ENCODE measurements around the gene GRM2.

DNA sequence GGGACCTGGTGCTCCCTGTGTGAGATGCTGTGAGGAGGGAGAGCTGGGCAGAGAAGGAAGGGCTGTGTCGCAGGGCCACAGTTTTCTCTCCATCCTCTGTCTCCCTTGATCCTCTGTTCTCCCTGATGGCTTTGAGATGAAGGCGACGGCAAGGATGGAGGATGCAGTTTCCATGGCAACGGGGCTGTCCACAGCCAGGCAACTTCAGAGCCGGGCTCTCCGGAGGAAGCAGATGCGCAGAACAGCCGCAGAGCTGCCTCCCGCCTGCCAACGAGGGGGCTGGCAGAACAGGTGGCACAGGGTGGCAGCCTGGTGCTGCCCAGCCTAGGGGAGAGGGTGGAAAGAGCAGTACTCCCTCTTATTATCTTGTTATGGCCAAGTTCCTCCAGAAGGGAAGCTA is 9.9 kb upstream of the GRM2 start:
- TF ChIP-seq, protein P1, sequence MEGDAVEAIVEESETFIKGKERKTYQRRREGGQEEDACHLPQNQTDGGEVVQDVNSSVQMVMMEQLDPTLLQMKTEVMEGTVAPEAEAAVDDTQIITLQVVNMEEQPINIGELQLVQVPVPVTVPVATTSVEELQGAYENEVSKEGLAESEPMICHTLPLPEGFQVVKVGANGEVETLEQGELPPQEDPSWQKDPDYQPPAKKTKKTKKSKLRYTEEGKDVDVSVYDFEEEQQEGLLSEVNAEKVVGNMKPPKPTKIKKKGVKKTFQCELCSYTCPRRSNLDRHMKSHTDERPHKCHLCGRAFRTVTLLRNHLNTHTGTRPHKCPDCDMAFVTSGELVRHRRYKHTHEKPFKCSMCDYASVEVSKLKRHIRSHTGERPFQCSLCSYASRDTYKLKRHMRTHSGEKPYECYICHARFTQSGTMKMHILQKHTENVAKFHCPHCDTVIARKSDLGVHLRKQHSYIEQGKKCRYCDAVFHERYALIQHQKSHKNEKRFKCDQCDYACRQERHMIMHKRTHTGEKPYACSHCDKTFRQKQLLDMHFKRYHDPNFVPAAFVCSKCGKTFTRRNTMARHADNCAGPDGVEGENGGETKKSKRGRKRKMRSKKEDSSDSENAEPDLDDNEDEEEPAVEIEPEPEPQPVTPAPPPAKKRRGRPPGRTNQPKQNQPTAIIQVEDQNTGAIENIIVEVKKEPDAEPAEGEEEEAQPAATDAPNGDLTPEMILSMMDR (conservative IDR thresholded peaks at IDR 0.05; ENCODE audit: low read length): no peak
- no peak for TF ChIP-seq EZH2phosphoT487 (IDR thresholded peaks at IDR 0.05; ENCODE audit: borderline replicate concordance, low read depth, low read length)
